Gastrocnemius medialis (tissue), 4 donors: ENCODE measurements around the gene PGC. TPM values are rescaled to one million over a fixed set of nuclear protein-coding genes. Genes with fewer than 3 reads are reported as not detected.

Experiments
- ATAC-seq, 2 donors: fragments of 150-250 bp; one replicate each; pipeline ENCODE4 v1.9.1; 2016
- DNase-seq, 2 donors: peaks; one replicate each; pipeline ENCODE4 v3.0.0-alpha.2; 2019
- H3K27ac ChIP-seq, 4 donors: fragments of 200-600 bp; sonication (generic); 1 replicate in 1 of 4; 2 replicates in 3 of 4; pipeline ENCODE4 v1.5.1; 2016 to 2018; ENCODE audit warnings: mild to moderate bottlenecking in 2 of 4, moderate library complexity in 1 of 4
- H3K27me3 ChIP-seq, 3 donors: fragments of 200-600 bp; sonication (generic) in 2 of 3; 1 replicate in 1 of 3; 2 replicates in 2 of 3; pipeline versions ENCODE4 v1.5.1 to v1.6.0; 2016 to 2019; ENCODE audit warnings: mild to moderate bottlenecking in 1 of 3, moderate library complexity in 1 of 3
- H3K36me3 ChIP-seq, 2 donors: fragments of 200-600 bp; sonication (generic) in 1 of 2; one replicate each; pipeline ENCODE4 v1.5.1; 2017 to 2018
- H3K4me1 ChIP-seq, 2 donors: fragments of 200-600 bp; sonication (generic) in 1 of 2; one replicate each; pipeline ENCODE4 v1.5.1; 2016 to 2017; ENCODE audit warnings: mild to moderate bottlenecking in 2 of 2
- H3K4me3 ChIP-seq, 4 donors: fragments of 200-600 bp; sonication (generic) in 3 of 4; 1 replicate in 1 of 4; 2 replicates in 3 of 4; pipeline ENCODE4 v1.5.1; 2016 to 2019; ENCODE audit warnings: mild to moderate bottlenecking in 2 of 4
- H3K9me3 ChIP-seq, 3 donors: fragments of 200-600 bp; sonication (generic) in 2 of 3; 1 replicate in 1 of 3; 2 replicates in 2 of 3; pipeline ENCODE4 v1.5.1; 2016 to 2019
- CTCF ChIP-seq, 5 experiments: fragments of 450-650 bp in 3 of 5; fragments of 200-600 bp in 2 of 5; sonication (generic) in 2 of 5; IDR thresholded peaks in 4 of 5; conservative IDR thresholded peaks in 1 of 5; 1 replicate in 4 of 5; 2 replicates in 1 of 5; pipeline ENCODE4 v1.5.1; 2016 to 2019; ENCODE audit warnings: antibody characterized with exemption in 5 of 5, mild to moderate bottlenecking in 3 of 5, moderate library complexity in 3 of 5
- POLR2A ChIP-seq, 2 donors: fragments of 450-650 bp; IDR thresholded peaks; one replicate each; pipeline ENCODE4 v1.6.1; 2017; ENCODE audit warnings: antibody characterized with exemption in 2 of 2, mild to moderate bottlenecking in 2 of 2, moderate library complexity in 2 of 2
- in situ Hi-C, 4 donors: fragments of 200-750 bp; cut with MboI; loops; one replicate each; pipeline versions ENCODE4 v1.15.0 to v1.8.0; 2017; ENCODE audit warnings: low sequenced_read_pairs in 4 of 4
- intact Hi-C: fragments of 100-400 bp; cut with DNase I; formaldehyde crosslinking; loops from one replicate; pipeline ENCODE4 v1.15.1; 2023; ENCODE audit warnings: low total_unique reads
- total RNA-seq, 4 donors: library from RNA; depleted of rRNA; stranded (reverse); fragments of >200 nt; gene quantifications; one replicate each; pipeline versions ENCODE4 v1.1.0 to v1.2.3, GENCODE V29; 2016

Gene PGC
- total RNA-seq, 4 donors from 2014 or later = not detected

- in situ Hi-C loops = loop anchor here in 3 of 4 donors (10.0 kb wide), 2 partner anchors 139 to 259 kb away; partner anchors contain the start of genes BYSL (in 2 of the 3) and MED20 (in 2 of the 3)
- no peaks in the 10 kb centered on the region for H3K9me3 ChIP-seq
Measured at GRCh38 chr6:41785689-41786450, 38.7 kb upstream of the PGC start.

GRCh38 chr6:41785254-41785653 lies 38.1 kb upstream of the PGC start:
- no peaks in the 10 kb centered on the region for H3K27me3 ChIP-seq
- DNase-seq (no peak), ATAC-seq (no peak)
- TF ChIP-seq CTCF (IDR thresholded peaks at IDR 0.05 in 4 of 5, conservative IDR thresholded peaks at IDR 0.05 in 1 of 5) = no peak
- TF ChIP-seq POLR2A (IDR thresholded peaks at IDR 0.05) = no peak
- in situ Hi-C loops (loop anchor here in 3 of 4 donors (10.0 kb wide), 2 partner anchors 140 to 260 kb away; partner anchors contain the start of genes BYSL (in 2 of the 3) and MED20 (in 2 of the 3)), intact Hi-C loops (loop anchor here (5.0 to 10.0 kb wide), 3 partner anchors 80 to 710 kb away; partner anchors contain the start of genes MRPS10, NFYA and OARD1)
- H3K9me3 ChIP-seq = no peaks in the 10 kb centered on the region
- H3K4me3 ChIP-seq = no peak overlapping the region
- peaks cover 0 to 9% of the 10 kb centered on the region in 2 donors for H3K36me3 ChIP-seq
- peaks cover 33 to 37% of the 10 kb centered on the region in 2 donors for H3K4me1 ChIP-seq
- H3K27ac ChIP-seq = no peak overlapping the region

More at GRCh38 chr6:41785689-41786450, 38.7 kb upstream of the PGC start:
- H3K4me3 ChIP-seq = peak overlapping the region; percentile 77 to 97 (median 88)
- no peaks in the 10 kb centered on the region for H3K27me3 ChIP-seq
- H3K36me3 ChIP-seq = peaks cover 0 to 16% of the 10 kb centered on the region in 2 donors
- peak overlapping the region; percentile 92 to 96 (median 94) for H3K27ac ChIP-seq
- peaks cover 32 to 36% of the 10 kb centered on the region in 2 donors for H3K4me1 ChIP-seq
- ATAC-seq (no peak), DNase-seq (no peak)
- TF ChIP-seq POLR2A (IDR thresholded peaks at IDR 0.05) = no peak
- intact Hi-C loops = loop anchor here (1.0 to 10.0 kb wide), 6 partner anchors 51 to 778 kb away; partner anchors contain the start of genes CCND3, MRPS10, NFYA and OARD1

- TF ChIP-seq POLR2A (IDR thresholded peaks at IDR 0.05) (no peak), CTCF (IDR thresholded peaks at IDR 0.05 in 4 of 5, conservative IDR thresholded peaks at IDR 0.05 in 1 of 5) (no peak)
- H3K27me3 ChIP-seq = no peaks in the 10 kb centered on the region
- no peak overlapping the region for H3K4me3 ChIP-seq
- H3K36me3 ChIP-seq = peaks cover 0 to 4% of the 10 kb centered on the region in 2 donors
- H3K27ac ChIP-seq = no peak overlapping the region
- no peak for DNase-seq
- H3K9me3 ChIP-seq = no peaks in the 10 kb centered on the region
- no peak for ATAC-seq
- H3K4me1 ChIP-seq = peaks cover 33 to 35% of the 10 kb centered on the region in 2 donors
- in situ Hi-C loops (loop anchor here (5.0 to 10.0 kb wide), 3 partner anchors 140 to 260 kb away; partner anchors contain the start of genes BYSL (in 2 of the 4) and MED20 (in 2 of the 4)), intact Hi-C loops (loop anchor here (5.0 to 10.0 kb wide), 3 partner anchors 80 to 710 kb away; partner anchors contain the start of genes MRPS10, NFYA and OARD1)
Measured at GRCh38 chr6:41784581-41785171, 37.5 kb upstream of the PGC start.

DNA sequence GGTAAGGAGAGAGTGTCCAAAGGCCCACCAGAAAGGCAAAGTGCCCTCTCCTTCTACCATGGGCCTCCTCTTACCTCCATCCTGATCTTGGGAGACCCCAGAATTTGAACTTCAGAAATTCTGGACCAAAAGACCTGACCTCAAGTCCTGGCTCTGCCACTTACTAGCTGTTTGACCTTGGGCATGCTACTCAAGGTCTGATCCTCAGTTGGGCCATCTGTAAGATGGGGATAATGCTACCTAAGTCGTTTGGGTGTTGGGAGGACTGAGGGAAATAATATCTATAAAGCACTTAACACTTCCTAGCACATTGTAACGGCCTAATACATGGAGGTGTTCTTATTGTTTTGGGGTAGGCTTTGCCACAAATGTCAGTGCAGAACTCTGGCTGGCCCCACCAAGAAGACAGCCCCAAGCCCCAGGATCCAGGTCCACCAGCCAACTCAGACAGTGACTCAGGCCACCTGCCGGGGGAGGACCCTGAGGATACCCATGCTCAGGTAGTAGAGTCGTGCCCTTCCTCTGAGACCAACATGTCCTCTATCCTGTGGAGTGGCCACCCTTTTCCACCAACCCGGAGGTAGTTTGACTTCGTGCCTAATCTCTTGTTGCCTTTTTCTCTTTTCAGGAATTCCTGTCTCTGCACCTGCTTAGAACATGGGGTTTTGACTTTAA lies 36.0 kb upstream of the PGC start:
- H3K4me1 ChIP-seq = peaks cover 27 to 33% of the 10 kb centered on the region in 2 donors
- no peak overlapping the region for H3K4me3 ChIP-seq
- TF ChIP-seq POLR2A (IDR thresholded peaks at IDR 0.05) = no peak
- no peak for TF ChIP-seq CTCF (IDR thresholded peaks at IDR 0.05 in 4 of 5, conservative IDR thresholded peaks at IDR 0.05 in 1 of 5)
- intact Hi-C loops = loop anchor here (10.0 kb wide), 2 partner anchors 78 to 708 kb away; partner anchors contain the start of genes NFYA and OARD1
- no peaks in the 10 kb centered on the region for H3K9me3 ChIP-seq
- H3K27ac ChIP-seq = no peak overlapping the region
- no peak for DNase-seq
- no peaks in the 10 kb centered on the region for H3K36me3 ChIP-seq
- no peaks in the 10 kb centered on the region for H3K27me3 ChIP-seq
- ATAC-seq = no peak
- in situ Hi-C loops = loop anchor here (5.0 to 10.0 kb wide), 3 partner anchors 142 to 262 kb away; partner anchors contain the start of genes BYSL (in 2 of the 4) and MED20 (in 2 of the 4)
